ENCODE data around the gene POU4F3. TPM values are rescaled to one million over a fixed set of nuclear protein-coding genes. Genes with fewer than 3 reads are reported as not detected.
"Not testable (repeated sequence)": the region's sequence is repeated elsewhere in the genome, so short reads cannot be mapped to it uniquely, and the experiment has no call there.

The POU4F3 gene
- polyA plus RNA-seq (2013, experiment 1 of 2), result 0.11 TPM
- polyA plus RNA-seq (2013, experiment 2 of 2), result 0.08 TPM

GRCh38 chr5:146338774-146339714, at the start of gene POU4F3:
Gene POU4F3, plus strand, starts transcription at chr5:146338839. Its CDS starts 274 bp downstream, at chr5:146339113.
- H3K79me2 ChIP-seq (ENCODE audit: control insufficient read depth, insufficient read depth, low read length), result no peaks in the 10 kb centered on the region

GRCh38 chr5:146290318-146290717, 48.3 kb upstream of the POU4F3 start:
- no CpG with 5 or more reads among the region's 2 CpGs for WGBS (ENCODE audit: extremely low coverage, insufficient coverage, low lambda C conversion rate)
- Histone ChIP-seq H3K79me1 (ENCODE audit: low read length) (no peaks in the 10 kb centered on the region), H3K4me3 (ENCODE audit: low read length) (no peak overlapping the region), H3K18ac (ENCODE audit: low read length) (no peak overlapping the region), H3K79me2 (ENCODE audit: control insufficient read depth, insufficient read depth, low read length) (no peaks in the 10 kb centered on the region), H3K36me3 (ENCODE audit: control insufficient read depth, insufficient read depth, low read length) (no peaks in the 10 kb centered on the region), H3K4me2 (ENCODE audit: low read length) (no peak overlapping the region), H3K9ac (ENCODE audit: low read length) (no peak overlapping the region), H2BK5ac (ENCODE audit: low read length) (no peak overlapping the region), H2AK5ac (ENCODE audit: low read length) (no peak overlapping the region), H4K5ac (ENCODE audit: low read length) (no peak overlapping the region), H3K27me3 (ENCODE audit: insufficient read depth, low read length, poor library complexity) (no peaks in the 10 kb centered on the region), H3K4me1 (ENCODE audit: control insufficient read depth, low read depth, low read length) (no peaks in the 10 kb centered on the region), H2BK15ac (replicated peaks; ENCODE audit: low read depth) (no peak overlapping the region), H3K4ac (ENCODE audit: low read depth, low read length) (no peak overlapping the region), H3K27ac (ENCODE audit: low read depth, low read length) (no peak overlapping the region), H3K56ac (ENCODE audit: low read length) (no peak overlapping the region), H4K8ac (ENCODE audit: low read depth, low read length) (no peak overlapping the region), H3K23ac (ENCODE audit: low read length) (no peak overlapping the region), H2BK120ac (ENCODE audit: low read depth, low read length) (no peak overlapping the region)
- no peak for DNase-seq

More at GRCh38 chr5:146338774-146339714, at the start of gene POU4F3:
- Histone ChIP-seq H4K8ac (ENCODE audit: low read depth, low read length) (no peak within 1 kb of the TSS), H4K5ac (ENCODE audit: low read length) (no peak within 1 kb of the TSS), H3K23ac (ENCODE audit: low read length) (peak within 1 kb of the TSS; percentile 81), H2BK15ac (replicated peaks; ENCODE audit: low read depth) (no peak within 1 kb of the TSS), H3K27me3 (ENCODE audit: insufficient read depth, low read length, poor library complexity) (peaks cover 94% of the 10 kb centered on the region), H3K4me1 (ENCODE audit: control insufficient read depth, low read depth, low read length) (peaks cover 4% of the 10 kb centered on the region), H3K36me3 (ENCODE audit: control insufficient read depth, insufficient read depth, low read length) (no peaks in the 10 kb centered on the region), H2BK5ac (ENCODE audit: low read length) (no peak within 1 kb of the TSS), H3K56ac (ENCODE audit: low read length) (peak within 1 kb of the TSS; percentile 25), H3K18ac (ENCODE audit: low read length) (no peak within 1 kb of the TSS), H3K4ac (ENCODE audit: low read depth, low read length) (no peak within 1 kb of the TSS), H3K4me2 (ENCODE audit: low read length) (peak within 1 kb of the TSS; percentile 30), H3K79me1 (ENCODE audit: low read length) (no peaks in the 10 kb centered on the region), H2BK120ac (ENCODE audit: low read depth, low read length) (no peak within 1 kb of the TSS), H3K27ac (ENCODE audit: low read depth, low read length) (no peak within 1 kb of the TSS), H3K4me3 (ENCODE audit: low read length) (no peak within 1 kb of the TSS), H2AK5ac (ENCODE audit: low read length) (no peak within 1 kb of the TSS), H3K9ac (ENCODE audit: low read length) (no peak within 1 kb of the TSS)
- no CpG with 5 or more reads among the region's 70 CpGs for WGBS (ENCODE audit: extremely low coverage, insufficient coverage, low lambda C conversion rate)
- DNase-seq, result peak; percentile 67

GRCh38 chr5:146291421-146292074, 47.1 kb upstream of the POU4F3 start:
- H3K4me3 ChIP-seq (ENCODE audit: low read length), result no peak overlapping the region
- DNase-seq, result peak; percentile 60
- H2AK5ac ChIP-seq (ENCODE audit: low read length), result no peak overlapping the region
- no peaks in the 10 kb centered on the region for H3K79me2 ChIP-seq (ENCODE audit: control insufficient read depth, insufficient read depth, low read length)
- no peak overlapping the region for H3K18ac ChIP-seq (ENCODE audit: low read length)
- no peak overlapping the region for H3K23ac ChIP-seq (ENCODE audit: low read length)
- H2BK5ac ChIP-seq (ENCODE audit: low read length), result no peak overlapping the region
- no peak overlapping the region for H3K27ac ChIP-seq (ENCODE audit: low read depth, low read length)
- H3K4me1 ChIP-seq (ENCODE audit: control insufficient read depth, low read depth, low read length), result no peaks in the 10 kb centered on the region
- no peak overlapping the region for H3K9ac ChIP-seq (ENCODE audit: low read length)
- no peaks in the 10 kb centered on the region for H3K27me3 ChIP-seq (ENCODE audit: insufficient read depth, low read length, poor library complexity)
- H3K4me2 ChIP-seq (ENCODE audit: low read length), result no peak overlapping the region
- no peak overlapping the region for H2BK15ac ChIP-seq (replicated peaks; ENCODE audit: low read depth)
- no peak overlapping the region for H4K8ac ChIP-seq (ENCODE audit: low read depth, low read length)
- no peaks in the 10 kb centered on the region for H3K79me1 ChIP-seq (ENCODE audit: low read length)
- H4K5ac ChIP-seq (ENCODE audit: low read length), result no peak overlapping the region
- H2BK120ac ChIP-seq (ENCODE audit: low read depth, low read length), result no peak overlapping the region
- H3K56ac ChIP-seq (ENCODE audit: low read length), result no peak overlapping the region
- no peak overlapping the region for H3K4ac ChIP-seq (ENCODE audit: low read depth, low read length)
- no peaks in the 10 kb centered on the region for H3K36me3 ChIP-seq (ENCODE audit: control insufficient read depth, insufficient read depth, low read length)
- WGBS (ENCODE audit: extremely low coverage, insufficient coverage, low lambda C conversion rate), result no CpG with 5 or more reads among the region's 5 CpGs

- no peak overlapping the region for H3K4ac ChIP-seq (ENCODE audit: low read depth, low read length)
- H3K79me2 ChIP-seq (ENCODE audit: control insufficient read depth, insufficient read depth, low read length), result no peaks in the 10 kb centered on the region
- H3K4me2 ChIP-seq (ENCODE audit: low read length), result no peak overlapping the region
- DNase-seq, result no peak
- H4K5ac ChIP-seq (ENCODE audit: low read length), result no peak overlapping the region
- no peaks in the 10 kb centered on the region for H3K27me3 ChIP-seq (ENCODE audit: insufficient read depth, low read length, poor library complexity)
- no peak overlapping the region for H3K9ac ChIP-seq (ENCODE audit: low read length)
- no peaks in the 10 kb centered on the region for H3K4me1 ChIP-seq (ENCODE audit: control insufficient read depth, low read depth, low read length)
- H2BK15ac ChIP-seq (replicated peaks; ENCODE audit: low read depth), result no peak overlapping the region
- H3K56ac ChIP-seq (ENCODE audit: low read length), result no peak overlapping the region
- no peaks in the 10 kb centered on the region for H3K36me3 ChIP-seq (ENCODE audit: control insufficient read depth, insufficient read depth, low read length)
- no peak overlapping the region for H3K4me3 ChIP-seq (ENCODE audit: low read length)
- no peak overlapping the region for H3K18ac ChIP-seq (ENCODE audit: low read length)
- no peak overlapping the region for H2BK120ac ChIP-seq (ENCODE audit: low read depth, low read length)
- no peak overlapping the region for H4K8ac ChIP-seq (ENCODE audit: low read depth, low read length)
- H3K79me1 ChIP-seq (ENCODE audit: low read length), result no peaks in the 10 kb centered on the region
- no peak overlapping the region for H2BK5ac ChIP-seq (ENCODE audit: low read length)
- no peak overlapping the region for H2AK5ac ChIP-seq (ENCODE audit: low read length)
- WGBS (ENCODE audit: extremely low coverage, insufficient coverage, low lambda C conversion rate), result no CpG with 5 or more reads among the region's 7 CpGs
- H3K23ac ChIP-seq (ENCODE audit: low read length), result no peak overlapping the region
- no peak overlapping the region for H3K27ac ChIP-seq (ENCODE audit: low read depth, low read length)
Observed at GRCh38 chr5:146296245-146296644, 42.4 kb upstream of the POU4F3 start.

- H3K4me3 ChIP-seq (ENCODE audit: low read length); H3K18ac ChIP-seq (ENCODE audit: low read length); H2BK120ac ChIP-seq (ENCODE audit: low read depth, low read length); H3K4me2 ChIP-seq (ENCODE audit: low read length); H4K5ac ChIP-seq (ENCODE audit: low read length); H2BK5ac ChIP-seq (ENCODE audit: low read length); H3K4ac ChIP-seq (ENCODE audit: low read depth, low read length); H3K79me1 ChIP-seq (ENCODE audit: low read length); H3K23ac ChIP-seq (ENCODE audit: low read length); H3K4me1 ChIP-seq (ENCODE audit: control insufficient read depth, low read depth, low read length); H3K9ac ChIP-seq (ENCODE audit: low read length); H2AK5ac ChIP-seq (ENCODE audit: low read length); H2BK15ac ChIP-seq (replicated peaks; ENCODE audit: low read depth); H3K36me3 ChIP-seq (ENCODE audit: control insufficient read depth, insufficient read depth, low read length); H3K27me3 ChIP-seq (ENCODE audit: insufficient read depth, low read length, poor library complexity); H3K79me2 ChIP-seq (ENCODE audit: control insufficient read depth, insufficient read depth, low read length); DNase-seq; H3K56ac ChIP-seq (ENCODE audit: low read length); H3K27ac ChIP-seq (ENCODE audit: low read depth, low read length); H4K8ac ChIP-seq (ENCODE audit: low read depth, low read length): not testable (repeated sequence)
- WGBS (ENCODE audit: extremely low coverage, insufficient coverage, low lambda C conversion rate), result no CpG with 5 or more reads among the region's 3 CpGs
Observed at GRCh38 chr5:146298920-146299319, 39.7 kb upstream of the POU4F3 start.

Measured in mesendoderm (in vitro differentiated cells).